GM20000 (cell line): ENCODE measurements around the gene FOXQ1.

Source experiments
- DNase-seq: peaks from one replicate; pipeline ENCODE4 v3.0.0; 2012; ENCODE audit warnings: low spot score
- TF ChIP-seq, protein P1 (sequence below): IDR thresholded peaks from 2 replicates; pipeline ENCODE4 v1.5.1; 2012; ENCODE audit warnings: mild to moderate bottlenecking, control low read depth; ENCODE audit errors: extremely low read depth, missing control alignments

FOXQ1 gene

DNA sequence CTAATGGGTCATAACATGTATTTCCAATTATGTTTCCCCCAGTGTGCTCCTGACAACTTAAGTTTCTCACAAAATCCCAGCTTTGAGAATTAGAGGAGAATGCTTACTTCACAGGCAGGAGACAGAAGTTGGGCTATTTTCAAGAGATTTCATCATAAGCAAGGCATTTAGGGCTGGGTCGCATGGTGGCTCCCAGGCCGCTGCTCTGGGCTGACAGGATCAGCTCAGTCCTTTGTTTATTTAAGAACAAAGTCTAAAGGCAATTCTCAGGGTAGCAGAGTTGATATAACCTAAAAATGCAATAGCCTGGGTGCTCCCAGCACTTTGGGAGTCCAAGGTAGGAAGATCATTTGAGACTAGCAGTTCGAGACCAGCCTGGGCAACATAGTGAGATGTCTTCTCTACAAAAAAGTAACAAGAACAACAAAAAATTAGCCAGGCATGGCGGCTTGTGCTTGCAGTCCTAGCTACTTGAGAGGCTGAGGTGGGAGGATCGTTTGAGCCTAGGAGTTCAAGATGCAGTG, 10.9 kb downstream of the FOXQ1 start:
- DNase-seq: no peak
- TF ChIP-seq, protein P1, sequence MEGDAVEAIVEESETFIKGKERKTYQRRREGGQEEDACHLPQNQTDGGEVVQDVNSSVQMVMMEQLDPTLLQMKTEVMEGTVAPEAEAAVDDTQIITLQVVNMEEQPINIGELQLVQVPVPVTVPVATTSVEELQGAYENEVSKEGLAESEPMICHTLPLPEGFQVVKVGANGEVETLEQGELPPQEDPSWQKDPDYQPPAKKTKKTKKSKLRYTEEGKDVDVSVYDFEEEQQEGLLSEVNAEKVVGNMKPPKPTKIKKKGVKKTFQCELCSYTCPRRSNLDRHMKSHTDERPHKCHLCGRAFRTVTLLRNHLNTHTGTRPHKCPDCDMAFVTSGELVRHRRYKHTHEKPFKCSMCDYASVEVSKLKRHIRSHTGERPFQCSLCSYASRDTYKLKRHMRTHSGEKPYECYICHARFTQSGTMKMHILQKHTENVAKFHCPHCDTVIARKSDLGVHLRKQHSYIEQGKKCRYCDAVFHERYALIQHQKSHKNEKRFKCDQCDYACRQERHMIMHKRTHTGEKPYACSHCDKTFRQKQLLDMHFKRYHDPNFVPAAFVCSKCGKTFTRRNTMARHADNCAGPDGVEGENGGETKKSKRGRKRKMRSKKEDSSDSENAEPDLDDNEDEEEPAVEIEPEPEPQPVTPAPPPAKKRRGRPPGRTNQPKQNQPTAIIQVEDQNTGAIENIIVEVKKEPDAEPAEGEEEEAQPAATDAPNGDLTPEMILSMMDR: no peak

DNA sequence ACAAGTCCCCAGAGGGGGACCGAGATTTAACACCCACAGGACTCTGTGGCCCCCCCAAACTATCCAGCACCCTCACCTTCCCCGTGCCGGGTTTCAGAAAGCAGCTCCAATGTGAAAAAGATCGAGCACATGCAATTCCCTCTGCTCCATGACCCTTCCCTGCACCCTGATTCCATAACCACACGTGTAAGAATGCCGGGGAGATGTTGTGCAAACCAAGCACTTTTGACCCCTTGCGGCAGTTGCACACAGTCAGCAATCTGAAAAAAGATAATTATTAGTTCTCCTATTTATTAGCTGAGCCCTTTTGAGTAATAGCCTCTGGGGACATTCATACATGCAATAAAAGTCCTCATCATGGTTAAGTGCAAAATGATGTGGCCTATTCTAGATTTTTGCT, 13.0 kb downstream of the FOXQ1 start:
- DNase-seq: no peak
- TF ChIP-seq, protein P1: no peak

DNA sequence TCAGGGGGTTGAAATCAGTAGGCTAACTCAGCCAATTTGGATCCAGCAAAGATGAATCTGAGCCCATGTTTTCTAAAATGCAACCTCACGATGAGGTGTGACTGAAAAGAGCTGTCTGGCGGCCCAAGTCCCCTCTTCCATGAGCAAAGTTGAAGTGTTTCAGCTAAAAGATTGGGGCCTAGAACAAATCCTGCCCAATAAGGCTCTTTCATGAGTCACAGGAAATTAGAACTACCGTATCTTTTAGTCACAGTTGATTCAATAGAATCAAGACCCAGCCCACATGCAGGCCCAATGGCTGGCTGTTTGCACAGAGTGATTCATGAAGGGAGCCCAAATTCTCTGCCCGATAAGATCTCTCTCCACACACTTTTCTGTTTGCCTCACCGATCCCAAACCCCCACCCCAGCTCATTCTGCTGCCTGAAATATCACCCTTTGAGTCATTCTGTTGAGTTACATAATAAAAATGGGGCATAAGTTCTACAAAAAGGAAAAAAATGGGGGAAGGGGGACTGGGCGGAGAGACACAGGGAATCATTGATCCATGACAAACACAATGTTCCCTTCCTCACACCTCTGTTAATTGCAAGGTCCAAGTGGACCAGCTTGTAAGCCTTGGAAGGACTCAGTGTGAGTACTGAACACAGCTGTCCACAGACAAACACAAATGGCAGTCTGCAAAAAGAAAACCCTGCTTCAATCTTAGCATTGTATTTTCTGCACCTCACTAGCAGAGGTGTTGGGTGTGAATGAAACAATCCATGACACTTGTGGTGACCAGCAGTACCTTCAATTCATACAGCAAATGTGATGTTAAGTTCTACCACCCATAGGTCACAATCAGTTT, 13.8 kb downstream of the FOXQ1 start:
- TF ChIP-seq, protein P1: no peak
- DNase-seq: no peak

DNA sequence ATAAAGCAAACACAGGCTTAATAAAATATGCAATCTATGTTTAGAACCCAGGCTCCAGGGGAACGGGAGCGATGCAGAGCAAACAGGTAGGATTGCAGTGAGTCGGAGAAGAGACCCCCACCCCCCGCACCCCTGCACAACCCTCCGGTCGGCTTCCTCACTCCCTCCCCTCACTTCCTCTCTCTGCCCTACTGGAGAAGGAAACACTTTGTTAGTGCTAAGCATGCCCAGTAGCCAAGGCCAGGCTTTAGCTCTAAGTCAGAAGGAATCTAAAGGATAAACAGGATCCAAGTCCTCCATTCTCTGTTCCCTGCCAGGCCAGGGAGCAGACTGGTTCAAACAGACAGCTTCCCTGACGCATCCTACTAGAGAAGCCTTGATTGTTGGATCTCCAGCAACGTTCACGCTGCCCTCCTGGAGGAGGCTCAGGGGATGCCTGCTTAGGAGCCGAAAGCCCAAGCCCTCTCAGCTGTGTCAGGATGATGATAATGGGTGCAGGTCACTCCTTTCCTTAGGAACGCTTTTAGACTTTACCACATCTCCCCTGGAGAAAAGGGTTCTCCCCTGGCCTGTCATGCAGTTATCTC, 14.7 kb downstream of the FOXQ1 start:
- TF ChIP-seq, protein P1: no peak
- DNase-seq: no peak

DNA sequence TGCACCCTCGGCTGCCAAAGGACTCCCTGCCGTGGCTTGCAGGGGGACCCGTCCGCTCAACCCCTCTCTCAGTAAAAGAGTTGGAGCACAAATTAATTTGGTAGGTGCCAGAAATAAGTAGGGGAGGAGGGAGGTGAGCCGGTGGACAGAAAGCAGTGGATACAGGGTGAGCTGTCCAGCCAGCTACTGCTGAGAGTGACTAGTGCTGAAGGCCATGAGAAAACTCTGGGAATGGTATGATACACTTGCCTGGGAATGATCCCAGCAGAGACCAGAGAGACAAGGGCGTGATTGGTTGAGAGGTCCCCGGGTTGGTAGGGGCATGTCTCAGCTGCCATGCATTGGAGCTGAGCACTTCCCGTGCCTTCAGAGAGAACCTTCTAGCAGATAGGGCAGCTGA, 15.7 kb downstream of the FOXQ1 start:
- TF ChIP-seq, protein P1: no peak
- DNase-seq: no peak

DNA sequence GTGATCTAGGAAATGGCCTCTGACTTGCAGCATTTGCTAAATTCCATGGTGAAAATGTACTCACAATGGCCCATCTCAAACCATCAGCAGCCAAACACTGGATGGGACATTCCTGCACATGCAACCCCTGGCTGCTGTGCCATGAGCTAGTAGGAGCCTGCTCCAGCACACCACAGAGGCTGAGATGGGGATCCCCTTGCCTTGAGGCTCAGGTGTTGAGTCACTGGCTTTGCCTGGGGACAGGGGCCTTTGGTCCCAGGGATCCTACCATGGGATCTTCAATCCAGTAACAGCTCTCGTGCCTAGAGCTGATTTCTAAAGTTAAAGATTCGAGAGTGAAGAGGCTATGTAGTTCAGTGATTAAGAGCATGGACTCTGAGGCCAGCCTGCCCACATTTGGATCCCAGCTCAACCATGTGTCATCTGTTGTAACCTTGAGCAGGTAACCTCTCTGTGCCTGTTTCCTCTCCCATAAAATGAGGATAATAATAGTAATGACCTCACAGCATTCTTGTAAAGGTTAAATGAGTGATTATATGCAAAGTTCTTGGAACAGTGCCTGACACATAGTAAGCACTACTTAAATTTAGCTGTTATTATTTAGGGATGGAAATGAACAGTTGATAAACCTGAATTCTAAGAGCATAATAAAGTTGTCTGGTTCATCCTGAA, 16.4 kb downstream of the FOXQ1 start:
- no peak for DNase-seq
- TF ChIP-seq, protein P1: no peak

DNA sequence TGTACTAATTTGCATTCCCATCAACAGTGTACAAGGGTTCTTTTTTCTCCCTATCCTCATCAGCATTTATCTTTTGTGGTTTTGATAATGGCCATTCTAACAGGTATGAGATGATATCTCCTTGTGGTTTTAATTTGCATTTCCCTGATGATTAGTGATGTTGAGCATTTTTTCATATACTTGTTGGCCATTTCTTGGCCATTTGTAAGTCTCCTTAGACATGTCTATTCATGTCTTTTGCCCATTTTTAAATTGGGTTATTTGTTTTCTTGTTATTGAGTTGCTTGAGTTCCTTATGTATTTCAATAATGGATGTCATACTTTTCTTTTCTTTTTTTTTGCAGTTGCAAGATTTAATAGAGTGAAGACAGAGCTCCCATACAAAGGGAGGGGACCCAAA, 17.8 kb downstream of the FOXQ1 start:
- TF ChIP-seq, protein P1: no peak

More for the DNA sequence above, 17.8 kb downstream of the FOXQ1 start:
- DNase-seq: no peak
